Hepatocyte (in vitro differentiated cells): Measurements from ENCODE around the gene MB21D2. TPM values are rescaled to one million over a fixed set of nuclear protein-coding genes. Genes with fewer than 3 reads are reported as not detected.
"Not testable (repeated sequence)": the region's sequence is repeated elsewhere in the genome, so short reads cannot be mapped to it uniquely, and the experiment has no call there.

ENCODE experiments used
- DNase-seq: peaks from one replicate; pipeline ENCODE4 v3.0.0-alpha.2; 2016; ENCODE audit warnings: low spot score
- H2AFZ ChIP-seq: fragments of 200-600 bp; sonication (generic); 2 replicates; pipeline ENCODE4 v1.6.0; 2016; ENCODE audit warnings: antibody characterized with exemption, mild to moderate bottlenecking
- H3K27ac ChIP-seq: fragments of 200-600 bp; sonication (generic); 2 replicates; pipeline ENCODE4 v1.5.1; 2016; ENCODE audit warnings: mild to moderate bottlenecking
- H3K27me3 ChIP-seq: fragments of 200-600 bp; sonication (generic); 2 replicates; pipeline ENCODE4 v1.6.1; 2016
- H3K36me3 ChIP-seq: fragments of 200-600 bp; sonication (generic); replicated peaks from 2 replicates; pipeline ENCODE4 v1.5.1; 2016; ENCODE audit warnings: low read depth; ENCODE audit not compliant: insufficient read depth
- H3K4me1 ChIP-seq: fragments of 200-600 bp; sonication (generic); 2 replicates; pipeline ENCODE4 v1.5.1; 2016; ENCODE audit warnings: mild to moderate bottlenecking, moderate library complexity; ENCODE audit not compliant: insufficient read depth
- H3K4me2 ChIP-seq: fragments of 200-600 bp; sonication (generic); 2 replicates; pipeline ENCODE4 v1.6.0; 2016
- H3K4me3 ChIP-seq: fragments of 200-600 bp; sonication (generic); 2 replicates; pipeline ENCODE4 v1.5.1; 2016; ENCODE audit warnings: mild to moderate bottlenecking
- H3K79me2 ChIP-seq: fragments of 200-600 bp; sonication (generic); 2 replicates; pipeline ENCODE4 v1.6.0; 2017; ENCODE audit warnings: mild to moderate bottlenecking
- H3K9me2 ChIP-seq: fragments of 200-600 bp; sonication (generic); replicated peaks from 2 replicates; pipeline ENCODE4 v1.6.0; 2017; ENCODE audit warnings: mild to moderate bottlenecking; ENCODE audit not compliant: insufficient read depth
- H3K9me3 ChIP-seq: fragments of 200-600 bp; sonication (generic); 2 replicates; pipeline ENCODE4 v1.5.1; 2016; ENCODE audit warnings: low read depth, mild to moderate bottlenecking
- H4K20me1 ChIP-seq: fragments of 200-600 bp; sonication (generic); 2 replicates; pipeline ENCODE4 v1.6.0; 2016; ENCODE audit warnings: mild to moderate bottlenecking; ENCODE audit not compliant: insufficient read depth, poor library complexity, severe bottlenecking
- EZH2 ChIP-seq: fragments of 200-600 bp; sonication (generic); IDR thresholded peaks from 2 replicates; pipeline ENCODE4 v1.6.1; 2016; ENCODE audit warnings: antibody characterized with exemption, mild to moderate bottlenecking, borderline replicate concordance
- EZH2phosphoT487 ChIP-seq: fragments of 200-600 bp; sonication (generic); IDR thresholded peaks from one replicate; pipeline ENCODE4 v1.6.1; 2018; ENCODE audit warnings: antibody characterized with exemption, mild to moderate bottlenecking, low read depth, moderate library complexity; ENCODE audit not compliant: unreplicated experiment, severe bottlenecking
- WGBS: methylation state at CpG from one replicate; pipeline ENCODE4 v1.1.6; 2016; ENCODE audit warnings: low lambda C conversion rate; ENCODE audit errors: missing lambda C conversion rate; 5-methylcytosine and 5-hydroxymethylcytosine counted together
- polyA plus RNA-seq: library from polyadenylated mRNA; unstranded; fragments of >200 nt; fragmentation: Nextera tagmentation; extraction: Ambion mirVana; gene quantifications from 2 replicates; pipeline ENCODE4 v1.2.1, GENCODE V29; 2016
- total RNA-seq: library from RNA; depleted of rRNA; stranded (reverse); fragments of >200 nt; gene quantifications from 2 replicates; pipeline ENCODE4 v1.2.3, GENCODE V29; 2014
- TF ChIP-seq, protein P1 (sequence below): fragments of 200-600 bp; sonication (generic); IDR thresholded peaks from 2 replicates; pipeline ENCODE4 v1.5.1; 2016; ENCODE audit warnings: antibody characterized with exemption, mild to moderate bottlenecking; ENCODE audit not compliant: poor library complexity

The MB21D2 gene
- total and polyA plus RNA-seq, 2 experiments from 2014 or later = 9.1 to 22.1 TPM

DNA sequence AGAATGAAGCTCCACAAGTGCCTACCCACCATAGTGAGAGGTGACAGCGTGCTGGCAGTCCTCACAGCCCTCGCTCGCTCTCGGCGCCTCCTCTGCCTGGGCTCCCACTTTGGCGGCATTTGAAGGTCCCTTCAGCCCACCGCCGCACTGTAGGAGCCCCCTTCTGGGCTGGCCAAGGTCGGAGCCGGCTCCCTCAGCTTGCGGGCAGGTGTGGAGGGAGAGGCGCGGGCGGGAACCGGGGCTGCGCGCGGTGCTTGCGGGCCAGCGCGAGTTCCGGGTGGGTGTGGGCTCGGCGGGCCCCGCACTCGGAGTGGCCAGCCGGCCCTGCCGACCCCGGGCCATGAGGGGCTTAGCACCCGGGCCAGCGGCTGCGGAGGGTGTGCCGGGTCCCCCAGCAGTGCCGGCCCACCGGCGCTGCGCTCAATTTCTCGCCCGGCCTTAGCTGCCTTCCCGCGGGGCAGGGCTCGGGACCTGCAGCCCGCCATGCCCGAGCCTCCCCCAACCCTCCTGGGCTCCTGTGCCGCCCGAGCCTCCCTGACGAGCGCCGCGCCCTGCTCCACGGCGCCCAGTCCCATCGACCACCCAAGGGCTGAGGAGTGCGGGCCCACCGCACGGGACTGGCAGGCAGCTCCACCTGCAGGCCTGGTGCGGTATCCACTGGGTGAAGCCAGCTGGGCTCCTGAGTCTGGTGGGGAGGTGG lies 128.7 kb downstream of the MB21D2 start:
- 80% methylated on average over 34 of the region's 57 CpGs for WGBS
- not testable (repeated sequence) for H3K36me3 ChIP-seq, H3K4me1 ChIP-seq, H4K20me1 ChIP-seq, H3K4me3 ChIP-seq, H3K79me2 ChIP-seq, H3K27me3 ChIP-seq, H3K9me3 ChIP-seq, H2AFZ ChIP-seq, H3K27ac ChIP-seq, H3K9me2 ChIP-seq
- TF ChIP-seq, protein P1, sequence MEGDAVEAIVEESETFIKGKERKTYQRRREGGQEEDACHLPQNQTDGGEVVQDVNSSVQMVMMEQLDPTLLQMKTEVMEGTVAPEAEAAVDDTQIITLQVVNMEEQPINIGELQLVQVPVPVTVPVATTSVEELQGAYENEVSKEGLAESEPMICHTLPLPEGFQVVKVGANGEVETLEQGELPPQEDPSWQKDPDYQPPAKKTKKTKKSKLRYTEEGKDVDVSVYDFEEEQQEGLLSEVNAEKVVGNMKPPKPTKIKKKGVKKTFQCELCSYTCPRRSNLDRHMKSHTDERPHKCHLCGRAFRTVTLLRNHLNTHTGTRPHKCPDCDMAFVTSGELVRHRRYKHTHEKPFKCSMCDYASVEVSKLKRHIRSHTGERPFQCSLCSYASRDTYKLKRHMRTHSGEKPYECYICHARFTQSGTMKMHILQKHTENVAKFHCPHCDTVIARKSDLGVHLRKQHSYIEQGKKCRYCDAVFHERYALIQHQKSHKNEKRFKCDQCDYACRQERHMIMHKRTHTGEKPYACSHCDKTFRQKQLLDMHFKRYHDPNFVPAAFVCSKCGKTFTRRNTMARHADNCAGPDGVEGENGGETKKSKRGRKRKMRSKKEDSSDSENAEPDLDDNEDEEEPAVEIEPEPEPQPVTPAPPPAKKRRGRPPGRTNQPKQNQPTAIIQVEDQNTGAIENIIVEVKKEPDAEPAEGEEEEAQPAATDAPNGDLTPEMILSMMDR = peak; percentile 22
- H3K4me2 ChIP-seq = peak overlapping the region; percentile 66
- DNase-seq = peak; percentile 17

DNA sequence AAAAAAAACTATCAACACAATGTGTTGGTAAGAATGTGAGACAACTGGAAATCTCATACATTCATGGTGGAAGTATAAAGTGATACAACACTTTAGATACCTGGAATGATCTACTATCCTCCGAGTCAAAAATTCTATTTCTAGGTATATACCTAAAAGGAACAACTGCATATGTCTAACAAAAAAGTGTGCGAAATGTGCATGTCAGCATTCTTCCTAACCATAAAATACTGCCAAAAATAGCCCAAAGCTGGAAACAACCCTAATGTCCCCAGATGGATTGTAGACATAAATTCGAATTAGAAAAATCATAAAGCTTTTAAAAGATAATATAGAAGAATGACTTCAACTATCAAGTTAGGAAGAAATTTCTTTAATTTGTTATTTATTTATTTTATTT lies 139.1 kb downstream of the MB21D2 start:
- no peak overlapping the region for H2AFZ ChIP-seq
- no peaks in the 10 kb centered on the region for H3K27me3 ChIP-seq
- H3K36me3 ChIP-seq = no peaks in the 10 kb centered on the region
- H3K4me1 ChIP-seq = no peaks in the 10 kb centered on the region
- no peak overlapping the region for H3K4me2 ChIP-seq
- no peak overlapping the region for H3K4me3 ChIP-seq
- H3K27ac ChIP-seq = no peak overlapping the region
- TF ChIP-seq, protein P1 = no peak
- TF ChIP-seq EZH2 (no peak), EZH2phosphoT487 (no peak)
- no peaks in the 10 kb centered on the region for H4K20me1 ChIP-seq
- DNase-seq = no peak
- no peaks in the 10 kb centered on the region for H3K79me2 ChIP-seq
- H3K9me3 ChIP-seq = no peaks in the 10 kb centered on the region
- H3K9me2 ChIP-seq = no peaks in the 10 kb centered on the region
- 84% methylated on average over 3 of the region's 3 CpGs for WGBS

DNA sequence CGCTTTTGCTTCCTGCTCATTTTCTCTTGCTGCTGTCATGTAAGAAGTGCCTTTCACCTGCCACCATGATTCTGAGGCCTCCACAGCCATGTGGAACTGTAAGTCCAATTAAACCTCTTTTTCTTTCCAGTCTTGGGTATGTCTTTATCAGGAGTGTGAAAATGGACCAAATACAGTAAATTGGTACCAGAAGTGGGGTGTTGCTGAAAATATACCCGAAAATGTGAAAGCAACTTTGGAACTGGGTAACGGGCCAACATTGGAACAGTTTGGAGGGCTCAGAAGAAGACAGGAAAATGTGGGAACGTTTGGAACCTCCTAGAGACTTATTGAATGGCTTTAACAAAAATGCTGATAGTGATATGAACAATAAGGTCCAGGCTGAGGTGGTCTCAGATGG lies 143.3 kb downstream of the MB21D2 start:
- H3K4me3 ChIP-seq, H3K9me3 ChIP-seq, H3K4me2 ChIP-seq: not testable (repeated sequence)

DNA sequence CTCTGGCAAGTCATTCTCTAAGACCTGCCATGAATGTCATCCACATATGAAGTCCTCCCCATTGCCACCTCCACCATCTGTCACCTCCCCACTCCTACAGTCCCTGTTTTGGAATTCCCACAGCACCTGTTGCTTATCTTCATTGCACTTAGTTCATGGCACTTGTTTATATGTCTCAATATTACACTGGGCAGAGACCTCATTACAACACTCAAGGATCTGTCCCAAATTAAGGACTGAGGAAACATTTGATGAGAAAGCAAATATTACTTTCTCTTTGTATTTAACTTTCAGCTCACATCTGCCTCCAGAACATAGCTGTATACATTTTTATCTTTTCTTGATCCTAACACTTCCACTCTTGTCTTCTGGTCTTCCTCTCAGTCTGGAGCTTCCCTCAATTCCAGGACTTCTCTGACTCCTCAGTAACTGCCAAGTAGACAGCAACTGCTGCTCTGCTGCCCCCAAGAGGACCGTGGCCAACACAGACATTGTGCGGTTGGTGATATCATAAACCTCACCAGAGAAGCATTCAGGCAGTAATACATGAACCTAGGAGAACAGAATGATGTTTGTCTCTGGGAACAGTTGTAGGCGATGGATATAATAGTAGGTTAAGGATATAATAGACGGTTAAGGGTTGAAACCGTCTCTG lies 145.3 kb downstream of the MB21D2 start:
- H3K9me3 ChIP-seq = no peaks in the 10 kb centered on the region
- H3K27me3 ChIP-seq = no peaks in the 10 kb centered on the region
- no peaks in the 10 kb centered on the region for H3K36me3 ChIP-seq
- no peaks in the 10 kb centered on the region for H3K9me2 ChIP-seq
- no peak overlapping the region for H3K4me3 ChIP-seq
- no peak overlapping the region for H3K4me2 ChIP-seq
- WGBS = 43% methylated on average over 5 of the region's 5 CpGs
- no peak overlapping the region for H3K27ac ChIP-seq
- no peaks in the 10 kb centered on the region for H3K4me1 ChIP-seq
- TF ChIP-seq, protein P1 = peak; percentile 55
- no peak for TF ChIP-seq EZH2phosphoT487
- no peak for TF ChIP-seq EZH2
- no peak overlapping the region for H2AFZ ChIP-seq
- DNase-seq = peak; percentile 61
- H4K20me1 ChIP-seq = no peaks in the 10 kb centered on the region
- H3K79me2 ChIP-seq = no peaks in the 10 kb centered on the region

More for the DNA sequence above, 143.3 kb downstream of the MB21D2 start:
- not testable (repeated sequence) for H3K9me2 ChIP-seq, H3K79me2 ChIP-seq, H2AFZ ChIP-seq, H3K4me1 ChIP-seq, DNase-seq, H3K27ac ChIP-seq, H4K20me1 ChIP-seq, H3K27me3 ChIP-seq, H3K36me3 ChIP-seq
- WGBS = 72% methylated on average over 4 of the region's 4 CpGs
